Gastroesophageal sphincter (tissue), 3 donors: Measurements from ENCODE around the gene GNG8.

Experiments used
- POLR2AphosphoS5 ChIP-seq: sonication (generic); formaldehyde crosslinking; IDR thresholded peaks from one replicate; pipeline ENCODE4 v1.6.1; 2017; ENCODE audit warnings: antibody characterized with exemption
- TF ChIP-seq, protein P1 (sequence below), 4 experiments: fragments of 200-600 bp in 2 of 4; fragments of 450-650 bp in 2 of 4; sonication (generic) in 1 of 4; IDR thresholded peaks; one replicate each; pipeline ENCODE4 v1.5.1; 2017 to 2019; ENCODE audit warnings: antibody characterized with exemption in 4 of 4, mild to moderate bottlenecking in 2 of 4, moderate library complexity in 2 of 4

DNA sequence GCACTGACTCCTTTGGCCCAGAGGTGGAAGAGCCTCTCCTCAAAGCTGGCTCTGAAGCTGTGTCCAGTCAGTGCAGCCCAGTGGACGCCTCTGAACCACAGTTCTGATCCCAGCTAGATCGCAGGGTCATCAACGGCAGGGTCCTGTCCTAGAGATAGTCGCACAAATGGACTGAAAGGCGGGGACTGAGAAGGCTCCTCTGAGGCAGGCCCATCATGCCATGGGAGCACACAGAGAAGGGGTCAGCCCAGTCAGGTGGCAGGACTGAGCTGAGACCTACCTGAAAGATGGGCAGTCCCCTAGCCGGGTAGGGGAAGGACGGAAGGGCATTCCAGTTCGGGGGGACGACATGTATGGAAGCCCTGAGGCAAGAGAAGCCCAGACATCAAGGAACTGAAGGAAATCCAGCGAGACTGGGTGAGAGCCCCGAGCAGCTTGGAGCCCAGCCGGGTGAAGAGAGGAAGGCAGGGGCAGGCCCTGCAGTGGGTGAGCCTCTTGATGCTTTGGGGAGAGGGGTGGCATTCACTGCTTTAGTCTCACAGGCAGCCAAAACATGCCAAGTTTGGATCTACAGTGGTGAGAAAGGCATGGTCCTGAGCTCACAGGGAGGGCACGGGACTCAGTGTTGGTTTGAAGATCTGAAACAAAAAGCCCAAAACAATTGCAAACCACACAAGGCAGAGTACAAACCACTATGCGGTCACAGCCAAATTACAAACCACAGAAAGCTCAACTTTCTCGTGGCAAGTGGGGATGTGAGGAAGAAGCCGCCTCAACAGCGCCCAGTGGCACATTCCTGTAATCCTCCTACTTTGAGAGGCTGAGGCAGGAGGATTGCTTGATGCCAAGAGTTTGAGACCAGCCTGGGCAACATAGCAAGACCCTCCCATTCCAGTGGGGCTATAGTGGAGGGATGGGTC is 24.9 kb downstream of the GNG8 start:
- TF ChIP-seq, protein P1, sequence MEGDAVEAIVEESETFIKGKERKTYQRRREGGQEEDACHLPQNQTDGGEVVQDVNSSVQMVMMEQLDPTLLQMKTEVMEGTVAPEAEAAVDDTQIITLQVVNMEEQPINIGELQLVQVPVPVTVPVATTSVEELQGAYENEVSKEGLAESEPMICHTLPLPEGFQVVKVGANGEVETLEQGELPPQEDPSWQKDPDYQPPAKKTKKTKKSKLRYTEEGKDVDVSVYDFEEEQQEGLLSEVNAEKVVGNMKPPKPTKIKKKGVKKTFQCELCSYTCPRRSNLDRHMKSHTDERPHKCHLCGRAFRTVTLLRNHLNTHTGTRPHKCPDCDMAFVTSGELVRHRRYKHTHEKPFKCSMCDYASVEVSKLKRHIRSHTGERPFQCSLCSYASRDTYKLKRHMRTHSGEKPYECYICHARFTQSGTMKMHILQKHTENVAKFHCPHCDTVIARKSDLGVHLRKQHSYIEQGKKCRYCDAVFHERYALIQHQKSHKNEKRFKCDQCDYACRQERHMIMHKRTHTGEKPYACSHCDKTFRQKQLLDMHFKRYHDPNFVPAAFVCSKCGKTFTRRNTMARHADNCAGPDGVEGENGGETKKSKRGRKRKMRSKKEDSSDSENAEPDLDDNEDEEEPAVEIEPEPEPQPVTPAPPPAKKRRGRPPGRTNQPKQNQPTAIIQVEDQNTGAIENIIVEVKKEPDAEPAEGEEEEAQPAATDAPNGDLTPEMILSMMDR (IDR thresholded peaks at IDR 0.05): no peak
- no peak for TF ChIP-seq POLR2AphosphoS5
